SJCRH30 (cell line): ENCODE results near the gene MELK. TPM values are rescaled to one million over a fixed set of nuclear protein-coding genes. Genes with fewer than 3 reads are reported as not detected.
"Not testable (repeated sequence)": the region's sequence is repeated elsewhere in the genome, so short reads cannot be mapped to it uniquely, and the experiment has no call there.

ENCODE experiments used
- DNase-seq, 2 experiments: peaks; one replicate each; pipeline ENCODE4 v3.0.0-alpha.2; 2015 to 2020
- H3K27ac ChIP-seq: fragments of 250-450 bp; sonication (Bioruptor Pico); 2 replicates; pipeline ENCODE4 v1.5.1; 2020; ENCODE audit warnings: mild to moderate bottlenecking, moderate library complexity
- H3K27me3 ChIP-seq: fragments of 250-450 bp; sonication (Bioruptor Pico); 2 replicates; pipeline ENCODE4 v1.5.1; 2020; ENCODE audit warnings: mild to moderate bottlenecking, moderate library complexity
- H3K36me3 ChIP-seq: fragments of 250-450 bp; sonication (Bioruptor Pico); 2 replicates; pipeline ENCODE4 v1.5.1; 2020; ENCODE audit warnings: mild to moderate bottlenecking, moderate library complexity
- H3K4me1 ChIP-seq: fragments of 250-450 bp; sonication (Bioruptor Pico); 2 replicates; pipeline ENCODE4 v1.5.1; 2020; ENCODE audit warnings: mild to moderate bottlenecking, moderate library complexity
- H3K4me3 ChIP-seq: fragments of 250-450 bp; sonication (Bioruptor Pico); 2 replicates; pipeline ENCODE4 v1.5.1; 2020; ENCODE audit warnings: mild to moderate bottlenecking, moderate library complexity
- H3K9me3 ChIP-seq: fragments of 250-450 bp; sonication (Bioruptor Pico); replicated peaks from 2 replicates; pipeline ENCODE4 v1.5.1; 2020; ENCODE audit warnings: mild to moderate bottlenecking, moderate library complexity
- total RNA-seq: library from RNA; depleted of rRNA; stranded (reverse); fragments of >200 nt; shearing (Covaris generic); gene quantifications from 2 replicates; pipeline ENCODE4 v1.2.3, GENCODE V29; 2014; rRNA removed

MELK gene
- total RNA-seq, result 86.3 and 94.3 TPM in 2 replicates

DNA sequence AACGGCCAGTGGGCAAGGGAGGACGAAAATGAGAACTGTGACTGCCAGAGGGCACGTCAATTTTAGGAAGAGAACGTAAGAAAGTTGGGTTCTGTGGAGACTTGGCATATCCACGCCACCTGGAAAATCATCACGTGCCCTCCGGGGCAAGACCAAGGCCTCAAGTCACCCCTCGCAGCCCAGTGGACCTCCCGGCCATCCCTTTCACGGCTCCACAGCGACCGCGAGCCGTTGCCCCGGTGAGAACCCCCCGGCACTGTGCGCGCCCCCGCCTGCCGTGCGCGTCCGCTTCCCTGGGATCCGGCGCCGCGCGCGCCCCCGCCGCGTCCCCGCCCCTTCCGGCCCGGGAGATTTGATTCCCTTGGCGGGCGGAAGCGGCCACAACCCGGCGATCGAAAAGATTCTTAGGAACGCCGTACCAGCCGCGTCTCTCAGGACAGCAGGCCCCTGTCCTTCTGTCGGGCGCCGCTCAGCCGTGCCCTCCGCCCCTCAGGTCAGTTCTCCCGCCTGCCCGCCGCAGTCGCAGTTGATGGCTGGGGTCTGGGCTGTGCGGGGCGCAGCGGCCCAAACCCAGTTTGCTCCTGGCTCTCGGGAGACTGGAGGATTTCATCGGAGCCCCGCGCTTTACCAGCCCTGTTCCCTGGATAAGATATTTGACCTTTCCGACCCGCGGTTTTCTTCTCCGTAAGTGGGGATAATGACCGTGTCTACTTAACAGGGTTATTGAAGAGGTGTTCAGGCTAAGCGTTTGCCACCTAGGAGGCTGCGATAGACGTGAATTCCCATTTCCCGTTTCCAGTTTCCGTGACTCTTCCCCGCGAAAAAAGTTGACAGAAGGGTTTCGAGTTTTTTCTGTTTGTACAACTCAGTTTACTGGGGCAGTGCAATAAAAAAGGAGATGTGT is at the start of gene MELK:
TSS of gene MELK (plus strand) at position 381 of the 904 bp plus-strand sequence. CDS start 8,787 bp downstream, outside the sequence.
- Histone ChIP-seq H3K27me3 (no peaks in the 10 kb centered on the region), H3K4me1 (peaks cover 3% of the 10 kb centered on the region; the same call in 1 of the 2 replicates), H3K36me3 (0 out of 2 replicates have a peak, but pooled peaks cover 3% of the 10 kb centered on the region), H3K27ac (peak within 1 kb of the TSS; percentile 83), H3K4me3 (peak within 1 kb of the TSS; percentile 87), H3K9me3 (no peaks in the 10 kb centered on the region)
- DNase-seq, result peak; percentile 84 to 87

DNA sequence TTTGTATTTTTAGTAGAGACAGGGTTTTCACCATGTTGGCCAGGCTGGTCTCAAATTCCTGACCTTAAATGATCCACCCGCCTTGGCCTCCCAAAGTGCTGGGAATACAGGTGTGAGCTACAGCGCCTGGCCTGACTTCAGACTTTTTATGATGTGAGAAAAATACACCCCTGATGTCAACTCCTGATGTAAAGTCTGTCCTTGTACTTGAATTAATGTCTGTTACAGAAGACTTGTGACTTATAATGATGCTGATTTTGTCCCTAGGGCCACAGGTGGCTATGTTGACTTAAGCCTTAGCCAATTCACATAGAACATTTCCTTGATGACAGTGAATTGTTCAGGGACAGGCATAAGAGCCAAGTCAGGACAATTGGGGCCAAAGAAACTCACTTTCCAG is 42.5 kb upstream of the MELK start:
- DNase-seq, result no peak
- Histone ChIP-seq H3K27me3 (no peaks in the 10 kb centered on the region), H3K27ac (no peak overlapping the region), H3K4me3 (no peak overlapping the region), H3K4me1 (no peaks in the 10 kb centered on the region), H3K9me3 (no peaks in the 10 kb centered on the region), H3K36me3 (no peaks in the 10 kb centered on the region)

DNA sequence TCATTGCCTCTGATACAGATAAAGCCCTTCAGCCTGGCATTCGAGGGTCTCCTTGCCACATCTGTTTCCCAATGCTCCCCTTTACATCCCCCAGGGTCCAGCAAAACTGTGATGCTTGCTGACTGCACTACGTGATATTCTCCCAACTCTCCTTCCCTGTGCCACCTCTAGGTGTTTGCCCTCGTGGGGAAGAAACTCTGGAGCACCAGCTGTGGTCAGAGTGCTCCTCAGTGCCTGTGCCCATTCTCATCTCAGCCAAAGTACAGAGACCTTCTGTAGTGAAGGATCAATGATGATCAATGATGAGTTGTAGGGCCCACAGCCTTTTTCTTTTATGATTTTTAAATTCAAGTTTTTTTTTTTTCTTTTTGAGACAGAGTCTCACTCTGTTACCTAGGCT is 40.3 kb upstream of the MELK start:
- H3K4me3 ChIP-seq, result no peak overlapping the region
- H3K27me3 ChIP-seq, result no peaks in the 10 kb centered on the region
- H3K27ac ChIP-seq, result no peak overlapping the region
- no peaks in the 10 kb centered on the region for H3K36me3 ChIP-seq
- no peaks in the 10 kb centered on the region for H3K4me1 ChIP-seq
- DNase-seq, result no peak
- H3K9me3 ChIP-seq, result no peaks in the 10 kb centered on the region

DNA sequence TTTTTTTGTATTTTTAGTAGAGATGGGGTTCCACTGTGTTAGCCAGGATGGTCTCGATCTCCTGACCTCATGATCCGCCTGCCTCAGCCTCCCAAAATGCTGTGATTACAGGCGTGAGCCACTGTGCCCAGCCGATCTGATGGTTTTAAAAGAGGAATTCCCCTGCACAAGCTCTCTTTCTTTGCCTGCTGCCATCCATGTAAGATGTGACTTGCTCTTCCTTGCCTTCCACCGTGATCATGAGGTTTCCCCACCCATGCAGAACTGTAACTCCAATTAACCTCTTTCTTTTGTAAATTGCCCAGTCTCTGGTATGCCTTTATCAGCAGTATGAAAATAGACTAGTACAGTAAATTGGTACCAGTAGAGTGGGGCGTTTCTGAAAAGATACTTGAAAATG is 39.0 kb upstream of the MELK start:
- H3K4me1 ChIP-seq, H3K36me3 ChIP-seq, DNase-seq, H3K27me3 ChIP-seq, H3K9me3 ChIP-seq, H3K27ac ChIP-seq, H3K4me3 ChIP-seq: not testable (repeated sequence)

DNA sequence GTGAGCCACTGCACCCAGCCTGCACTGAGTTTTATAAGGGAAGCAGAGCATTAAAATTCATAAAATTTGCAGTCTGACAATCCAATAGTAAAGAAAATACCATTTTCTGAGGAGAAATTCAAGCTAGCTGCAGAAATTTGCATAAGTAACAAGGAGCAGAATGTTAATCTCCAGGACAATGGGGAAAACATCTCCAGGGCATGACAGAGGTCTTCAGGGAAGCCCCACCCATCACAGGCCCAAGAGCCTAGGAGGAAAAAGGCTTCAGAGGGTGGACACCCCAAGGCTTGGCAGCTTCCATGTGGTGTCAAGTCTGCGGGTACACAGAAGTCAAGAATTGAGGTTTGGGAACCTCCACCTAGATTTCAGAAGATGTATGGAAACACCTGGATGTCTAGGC is 37.6 kb upstream of the MELK start:
- no peak for DNase-seq
- H3K36me3 ChIP-seq, result no peaks in the 10 kb centered on the region
- no peaks in the 10 kb centered on the region for H3K9me3 ChIP-seq
- no peaks in the 10 kb centered on the region for H3K27me3 ChIP-seq
- H3K4me3 ChIP-seq, result no peak overlapping the region
- H3K27ac ChIP-seq, result no peak overlapping the region
- H3K4me1 ChIP-seq, result no peaks in the 10 kb centered on the region

DNA sequence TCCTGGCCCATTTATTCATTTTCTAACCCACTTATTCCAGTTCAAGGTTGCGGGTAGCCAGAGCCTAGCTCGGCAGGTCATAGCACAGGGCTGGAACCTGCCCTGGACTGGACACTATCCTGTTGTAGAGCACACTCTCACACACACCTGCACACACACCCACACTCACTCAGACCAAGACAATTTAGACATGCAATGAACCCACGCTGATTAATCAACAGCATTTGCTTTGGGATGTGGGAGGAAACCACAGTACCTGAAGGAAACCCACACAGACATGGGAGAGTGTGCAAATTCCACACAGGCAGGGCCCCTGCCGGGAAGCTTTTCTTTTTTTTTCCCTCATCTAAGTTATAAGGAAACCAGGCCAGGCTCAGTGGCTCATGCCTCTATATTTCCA is 34.8 kb upstream of the MELK start:
- H3K27me3 ChIP-seq, result no peaks in the 10 kb centered on the region
- H3K4me3 ChIP-seq, result no peak overlapping the region
- no peak overlapping the region for H3K27ac ChIP-seq
- no peaks in the 10 kb centered on the region for H3K36me3 ChIP-seq
- no peak for DNase-seq
- no peaks in the 10 kb centered on the region for H3K4me1 ChIP-seq
- no peaks in the 10 kb centered on the region for H3K9me3 ChIP-seq

DNA sequence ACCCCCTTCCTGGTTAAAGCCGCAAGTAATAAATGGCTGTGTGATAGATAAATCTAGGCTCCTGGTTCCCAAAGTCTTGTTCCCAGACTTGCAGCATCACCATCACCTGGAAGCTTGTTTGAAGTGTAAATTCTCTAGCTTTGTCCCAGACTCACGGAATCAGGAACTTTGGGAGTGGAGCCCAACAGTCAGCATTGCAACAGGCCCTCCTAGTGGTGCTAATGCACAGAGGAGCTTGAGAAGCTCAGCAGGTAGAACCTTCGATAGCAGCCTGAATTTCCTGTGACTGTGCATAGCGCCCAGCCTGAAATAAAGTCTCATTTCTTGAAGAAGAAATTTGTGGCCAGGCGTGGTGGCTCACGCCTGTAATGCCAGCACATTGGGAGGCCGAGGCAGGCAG is 30.3 kb upstream of the MELK start:
- peaks cover 10% of the 10 kb centered on the region for H3K4me1 ChIP-seq
- no peaks in the 10 kb centered on the region for H3K27me3 ChIP-seq
- no peak overlapping the region for H3K4me3 ChIP-seq
- H3K36me3 ChIP-seq, result no peaks in the 10 kb centered on the region
- H3K9me3 ChIP-seq, result no peaks in the 10 kb centered on the region
- DNase-seq, result no peak
- no peak overlapping the region for H3K27ac ChIP-seq

DNA sequence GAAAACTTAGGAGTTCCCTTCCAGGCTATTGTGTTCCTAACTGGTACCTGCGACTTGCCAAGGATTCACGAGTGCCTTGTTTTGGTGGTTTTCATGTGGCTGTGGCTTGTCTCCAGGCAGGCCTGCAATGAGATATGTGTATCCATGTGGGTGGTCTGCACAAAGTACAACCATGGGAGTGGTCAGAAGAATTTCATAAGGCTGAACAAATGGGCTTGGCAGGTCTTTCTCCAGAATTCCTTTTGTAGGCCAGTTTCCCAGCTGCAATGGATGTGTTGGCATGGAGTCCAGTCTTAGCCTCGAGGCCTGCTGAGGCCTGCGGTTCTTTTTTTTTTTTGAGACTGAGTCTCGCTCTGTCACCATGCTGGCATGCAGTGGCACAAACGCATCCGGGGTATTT is 28.8 kb upstream of the MELK start:
- Histone ChIP-seq H3K27me3 (no peaks in the 10 kb centered on the region), H3K4me3 (no peak overlapping the region), H3K27ac (0 out of 2 replicates have a peak overlapping the region, but pooled peaks have one; percentile 4), H3K9me3 (no peaks in the 10 kb centered on the region), H3K4me1 (peaks cover 10% of the 10 kb centered on the region), H3K36me3 (no peaks in the 10 kb centered on the region)
- peak; percentile 77 to 81 for DNase-seq

DNA sequence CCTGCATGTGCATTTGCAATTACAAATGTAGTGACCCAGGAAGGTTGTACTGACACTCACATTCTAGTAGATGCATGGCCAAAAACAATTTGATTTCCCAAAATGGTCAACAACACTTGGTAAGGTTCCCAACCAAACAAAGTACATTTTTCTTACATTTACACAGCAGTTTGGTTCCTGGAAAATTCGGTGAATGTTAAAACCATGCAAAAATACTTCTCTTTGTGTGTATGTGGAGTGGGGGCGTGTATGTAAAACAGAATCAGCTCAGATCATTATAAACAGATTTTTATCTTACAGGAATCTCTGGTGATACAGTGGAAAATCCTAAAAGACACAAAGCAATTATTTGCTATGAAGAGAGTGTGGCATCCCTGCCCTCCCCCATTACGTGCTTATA is 25.1 kb upstream of the MELK start:
- H3K4me1 ChIP-seq, result peaks cover 12% of the 10 kb centered on the region
- H3K27ac ChIP-seq, result no peak overlapping the region
- H3K36me3 ChIP-seq, result no peaks in the 10 kb centered on the region
- no peaks in the 10 kb centered on the region for H3K27me3 ChIP-seq
- no peaks in the 10 kb centered on the region for H3K9me3 ChIP-seq
- no peak for DNase-seq
- H3K4me3 ChIP-seq, result no peak overlapping the region

DNA sequence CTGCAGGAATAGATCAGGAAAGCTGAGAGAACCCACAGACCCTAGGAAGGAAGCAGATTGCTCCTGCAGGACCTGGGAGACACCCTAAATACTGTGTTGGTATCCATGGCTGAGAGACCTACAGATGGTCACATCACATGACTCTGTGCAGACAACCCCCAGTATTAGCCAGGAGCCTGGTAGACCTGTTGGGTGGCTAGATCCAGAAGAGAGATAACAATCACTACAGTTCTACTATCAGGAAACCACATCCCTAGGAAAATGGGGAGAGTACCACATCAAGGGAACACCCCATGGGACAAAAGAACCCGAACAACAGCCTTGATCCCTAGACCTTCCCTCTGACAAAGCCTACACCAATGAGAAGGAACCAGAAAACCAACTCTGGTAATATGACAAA is 24.2 kb upstream of the MELK start:
- H3K4me1 ChIP-seq, result peaks cover 12% of the 10 kb centered on the region
- DNase-seq, result no peak
- no peaks in the 10 kb centered on the region for H3K9me3 ChIP-seq
- H3K36me3 ChIP-seq, result no peaks in the 10 kb centered on the region
- no peaks in the 10 kb centered on the region for H3K27me3 ChIP-seq
- H3K27ac ChIP-seq, result no peak overlapping the region
- no peak overlapping the region for H3K4me3 ChIP-seq

DNA sequence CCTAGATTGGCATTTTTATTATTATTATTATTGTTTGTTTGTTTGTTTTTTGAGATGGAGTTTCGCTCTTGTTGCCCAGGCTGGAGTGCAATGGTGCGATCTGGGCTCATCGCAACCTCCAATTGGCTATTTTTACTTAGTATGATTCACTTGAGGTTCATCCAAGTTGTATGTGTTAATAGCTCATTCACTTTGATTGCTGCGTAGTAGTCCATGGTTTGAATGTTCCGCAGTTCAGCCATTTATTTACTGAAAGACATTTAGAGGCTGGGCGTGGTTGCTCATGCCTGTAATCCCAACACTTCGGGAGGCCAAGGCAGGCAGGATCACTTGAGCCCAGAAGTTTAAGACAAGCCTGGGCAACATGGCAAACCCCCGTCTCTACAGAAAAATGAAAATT is 22.6 kb upstream of the MELK start:
- no peak overlapping the region for H3K27ac ChIP-seq
- H3K36me3 ChIP-seq, result no peaks in the 10 kb centered on the region
- H3K4me3 ChIP-seq, result no peak overlapping the region
- H3K27me3 ChIP-seq, result no peaks in the 10 kb centered on the region
- H3K9me3 ChIP-seq, result no peaks in the 10 kb centered on the region
- H3K4me1 ChIP-seq, result peaks cover 3% of the 10 kb centered on the region; the same call in 1 of the 2 replicates
- no peak for DNase-seq

DNA sequence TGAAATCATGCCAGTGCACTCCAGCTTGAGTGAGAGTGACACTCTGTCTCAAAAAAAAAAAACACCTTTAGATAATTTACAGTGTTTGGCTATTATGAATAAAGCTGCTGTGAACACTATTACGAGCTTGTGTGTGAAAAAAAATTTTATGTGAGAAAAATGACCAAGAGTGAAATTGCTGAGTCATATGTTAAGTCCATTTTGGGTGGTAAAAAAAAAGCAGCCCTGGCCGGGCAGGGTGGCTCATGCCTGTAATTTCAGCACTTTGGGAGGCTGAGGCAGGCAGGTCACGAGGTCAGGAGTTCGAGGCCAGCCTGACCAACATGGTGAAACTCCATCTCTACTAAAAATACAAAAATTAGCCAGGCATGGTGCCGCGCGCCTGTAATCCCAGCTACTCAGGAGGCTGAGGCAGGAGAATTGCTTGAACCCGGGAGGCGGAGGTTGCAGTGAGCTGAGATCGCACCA is 22.0 kb upstream of the MELK start:
- not testable (repeated sequence) for H3K4me3 ChIP-seq, DNase-seq, H3K27ac ChIP-seq, H3K36me3 ChIP-seq, H3K27me3 ChIP-seq, H3K9me3 ChIP-seq, H3K4me1 ChIP-seq

DNA sequence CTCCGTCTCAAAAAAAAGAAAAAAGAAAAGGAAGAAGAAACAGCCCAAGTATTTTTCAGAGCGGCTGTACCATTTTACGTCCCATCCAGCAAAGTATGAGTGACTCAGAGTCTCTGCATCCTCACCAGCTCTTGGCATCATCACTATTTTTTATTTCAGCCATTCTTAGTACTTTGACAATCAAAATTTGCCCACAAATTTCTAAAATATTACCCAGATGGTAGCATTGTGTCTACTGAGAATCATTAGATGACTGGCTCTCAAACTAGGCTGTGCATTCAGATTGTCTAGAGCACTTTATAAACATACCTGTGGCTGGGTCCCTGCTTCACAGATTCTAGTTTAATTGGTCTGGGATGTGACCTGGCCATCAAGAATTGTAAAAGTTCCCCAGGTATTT is 21.6 kb upstream of the MELK start:
- no peak for DNase-seq
- peaks cover 3% of the 10 kb centered on the region; the same call in 1 of the 2 replicates for H3K4me1 ChIP-seq
- no peak overlapping the region for H3K27ac ChIP-seq
- H3K36me3 ChIP-seq, result no peaks in the 10 kb centered on the region
- H3K4me3 ChIP-seq, result no peak overlapping the region
- no peaks in the 10 kb centered on the region for H3K9me3 ChIP-seq
- no peaks in the 10 kb centered on the region for H3K27me3 ChIP-seq

DNA sequence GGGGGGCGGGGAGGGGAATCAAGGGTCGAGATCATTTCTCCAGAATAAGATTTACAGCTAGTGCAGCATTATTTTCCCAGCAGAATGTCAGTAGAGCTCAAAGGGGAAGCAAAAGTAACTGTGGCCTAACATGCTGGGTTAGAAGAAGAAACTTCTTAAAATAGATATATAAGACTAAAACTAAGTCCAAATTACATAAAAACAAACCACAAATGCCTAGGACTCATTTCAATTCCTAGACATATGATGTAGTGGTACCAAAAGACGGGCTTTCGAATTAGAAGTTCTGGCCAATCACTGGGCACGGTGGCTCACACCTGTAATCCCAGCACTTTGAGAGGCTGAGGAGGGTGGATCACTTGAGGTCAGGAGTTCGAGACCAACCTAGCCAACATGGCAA is 20.8 kb upstream of the MELK start:
- H3K27me3 ChIP-seq, result no peaks in the 10 kb centered on the region
- H3K4me3 ChIP-seq, result no peak overlapping the region
- H3K36me3 ChIP-seq, result no peaks in the 10 kb centered on the region
- H3K9me3 ChIP-seq, result no peaks in the 10 kb centered on the region
- H3K27ac ChIP-seq, result no peak overlapping the region
- DNase-seq, result no peak
- peaks cover 3% of the 10 kb centered on the region; the same call in 1 of the 2 replicates for H3K4me1 ChIP-seq

DNA sequence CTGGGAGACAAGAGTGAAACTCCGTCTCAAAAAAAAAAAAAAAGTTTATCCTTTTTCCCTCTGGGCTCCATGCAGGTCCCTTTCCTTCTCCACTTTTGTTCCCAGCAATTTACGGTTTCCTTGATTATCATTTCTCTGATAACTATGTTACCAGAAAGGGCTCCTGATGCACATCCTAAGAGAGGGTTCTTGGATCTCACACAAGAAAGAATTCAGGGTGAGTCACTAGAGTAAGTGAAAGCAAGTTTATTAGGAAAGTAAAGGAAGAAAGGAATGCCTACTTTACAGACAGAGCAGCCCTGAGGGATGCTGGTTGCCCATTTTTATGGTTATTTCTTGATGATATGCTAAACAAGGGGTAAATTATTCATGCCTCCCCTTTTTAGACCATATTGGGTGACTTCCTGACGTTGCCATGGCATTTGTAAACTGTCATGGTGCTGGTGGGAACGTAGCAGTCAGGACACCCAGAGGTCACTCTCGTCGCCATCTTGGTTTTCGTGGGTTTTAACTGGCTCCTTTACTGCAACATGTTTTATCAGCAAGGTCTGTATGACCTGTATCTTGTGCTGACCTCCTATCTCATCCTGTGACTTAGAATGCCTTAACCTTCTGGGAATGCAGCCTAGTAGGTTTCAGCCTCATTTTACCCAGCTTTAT is 13.5 kb upstream of the MELK start:
- Histone ChIP-seq H3K4me1 (no peaks in the 10 kb centered on the region), H3K4me3 (no peak overlapping the region), H3K27me3 (no peaks in the 10 kb centered on the region), H3K27ac (no peak overlapping the region), H3K36me3 (no peaks in the 10 kb centered on the region), H3K9me3 (no peaks in the 10 kb centered on the region)
- no peak for DNase-seq
